Caco-2 (cell line): ENCODE measurements around the gene KIAA1614. TPM values are rescaled to one million over a fixed set of nuclear protein-coding genes. Genes with fewer than 3 reads are reported as not detected.

ENCODE experiments used
- BruUV-seq: library from RNA; stranded (reverse); fragments of 400-500 nt; replicated peaks from 2 replicates; lab custom pipeline; 2021; lab: Mats Ljungman, UMichigan
- CTCF ChIA-PET: fragments of 300-600 bp; sonication (Branson Sonifier 250); formaldehyde crosslinking; loops from one replicate; lab custom pipeline; 2022; ENCODE audit warnings: antibody characterized with exemption; lab: Charles Lee
- POLR2A ChIA-PET: fragments of 300-600 bp; sonication (Branson Sonifier 250); formaldehyde crosslinking; loops from one replicate; lab custom pipeline; 2022; ENCODE audit warnings: antibody characterized with exemption; lab: Charles Lee
- DNase-seq, 2 experiments: peaks; one replicate each; pipeline versions ENCODE4 v3.0.0 to v3.0.0-alpha.2; 2020 to 2022
- H3K27me3 ChIP-seq: replicated peaks from 2 replicates; pipeline ENCODE4 v1.6.0; 2011; ENCODE audit warnings: low read length; ENCODE audit not compliant: control insufficient read depth, insufficient read depth
- H3K36me3 ChIP-seq: 2 replicates; pipeline ENCODE4 v1.5.1; 2011; ENCODE audit warnings: low read length; ENCODE audit not compliant: control insufficient read depth, insufficient read depth
- H3K4me1 ChIP-seq: fragments of 250-450 bp; sonication (Bioruptor Pico); 2 replicates; pipeline ENCODE4 v1.5.1; 2020; ENCODE audit warnings: mild to moderate bottlenecking
- H3K4me3 ChIP-seq: 2 replicates; pipeline ENCODE4 v1.5.1; 2011; ENCODE audit warnings: low read depth, mild to moderate bottlenecking, control low read depth, low read length
- H3K9me3 ChIP-seq: fragments of 250-450 bp; sonication (Bioruptor Pico); 2 replicates; pipeline ENCODE4 v1.5.1; 2020; ENCODE audit warnings: mild to moderate bottlenecking, moderate library complexity
- H3K27ac Mint-ChIP-seq: one replicate; pipeline ENCODE4 v1.8.0; 2022; ENCODE audit warnings: mixed read lengths; ENCODE audit not compliant: unreplicated experiment
- H3K27me3 Mint-ChIP-seq: one replicate; pipeline ENCODE4 v1.8.0; 2022; ENCODE audit warnings: mixed read lengths; ENCODE audit not compliant: insufficient read depth, unreplicated experiment
- H3K36me3 Mint-ChIP-seq: one replicate; pipeline ENCODE4 v1.8.0; 2022; ENCODE audit warnings: mild to moderate bottlenecking, mixed read lengths; ENCODE audit not compliant: insufficient read depth, unreplicated experiment
- H3K4me1 Mint-ChIP-seq: one replicate; pipeline ENCODE4 v1.8.0; 2022; ENCODE audit warnings: low read depth, mixed read lengths; ENCODE audit not compliant: unreplicated experiment
- H3K4me3 Mint-ChIP-seq: one replicate; pipeline ENCODE4 v1.8.0; 2022; ENCODE audit warnings: mild to moderate bottlenecking, moderate library complexity, mixed read lengths; ENCODE audit not compliant: unreplicated experiment
- H3K9me3 Mint-ChIP-seq: one replicate; pipeline ENCODE4 v1.8.0; 2022; ENCODE audit warnings: mixed read lengths; ENCODE audit not compliant: unreplicated experiment
- CTCF ChIP-seq, 2 experiments: fragments of 200-600 bp in 1 of 2; IDR thresholded peaks; 1 replicate in 1 of 2; 2 replicates in 1 of 2; pipeline versions ENCODE4 v1.5.1 to v1.8.0; 2011 to 2022; ENCODE audit warnings: antibody characterized with exemption in 1 of 2, control low read depth in 1 of 2, inconsistent platforms in 1 of 2, low read depth in 1 of 2, low read length in 1 of 2, mild to moderate bottlenecking in 1 of 2, moderate library complexity in 1 of 2; ENCODE audit not compliant: insufficient read depth in 1 of 2, severe bottlenecking in 1 of 2, unreplicated experiment in 1 of 2
- intact Hi-C: fragments of 100-400 bp; cut with micrococcal nuclease; formaldehyde crosslinking; loops from one replicate; pipeline ENCODE4 v1.10.0; 2022; ENCODE audit not compliant: unreplicated experiment
- total RNA-seq: library from RNA; stranded (reverse); gene quantifications from 2 replicates; pipeline ENCODE4 v1.2.3, GENCODE V29; 2022

KIAA1614 gene
- total RNA-seq, 1 experiment from 2014 or later, result 0.29 TPM

GRCh38 chr1:180946056-180946455 lies 33.4 kb downstream of the KIAA1614 start:
- ChIA-PET CTCF (interaction anchor here (0.6 kb wide), 1 partner anchor 53 kb away, joined by 3 read pairs; no protein-coding TSS in a partner anchor), POLR2A (no interaction called here)
- Histone ChIP-seq H3K4me1 (no peaks in the 10 kb centered on the region), H3K4me3 (no peak overlapping the region), H3K36me3 (no peaks in the 10 kb centered on the region), H3K27me3 (no peaks in the 10 kb centered on the region), H3K9me3 (no peaks in the 10 kb centered on the region)
- Mint-ChIP-seq H3K4me3 (no peak overlapping the region), H3K36me3 (no peaks in the 10 kb centered on the region), H3K9me3 (peaks cover 10% of the 10 kb centered on the region), H3K27ac (no peak overlapping the region), H3K27me3 (no peaks in the 10 kb centered on the region), H3K4me1 (no peaks in the 10 kb centered on the region)
- no TSS peak for BruUV-seq
- DNase-seq, result no peak
- TF ChIP-seq CTCF (IDR thresholded peaks at IDR 0.05; ENCODE audit: insufficient read depth in 1 of 2, low read depth in 1 of 2, low read length in 1 of 2, severe bottlenecking in 1 of 2, unreplicated experiment in 1 of 2), result no peak
- intact Hi-C loops, result no loop called here

GRCh38 chr1:180946541-180947498 lies 34.1 kb downstream of the KIAA1614 start:
- intact Hi-C loops, result no loop called here
- BruUV-seq, result no TSS peak
- H3K4me1 Mint-ChIP-seq, result no peaks in the 10 kb centered on the region
- Histone ChIP-seq H3K36me3 (no peaks in the 10 kb centered on the region), H3K4me1 (no peaks in the 10 kb centered on the region), H3K27me3 (no peaks in the 10 kb centered on the region), H3K4me3 (no peak overlapping the region), H3K9me3 (no peaks in the 10 kb centered on the region)
- ChIA-PET CTCF (interaction anchor here (0.6 kb wide), 1 partner anchor 434 kb away, joined by 3 read pairs; no protein-coding TSS in a partner anchor), POLR2A (no interaction called here)
- no peak for TF ChIP-seq CTCF (IDR thresholded peaks at IDR 0.05; ENCODE audit: insufficient read depth in 1 of 2, low read depth in 1 of 2, low read length in 1 of 2, severe bottlenecking in 1 of 2, unreplicated experiment in 1 of 2)
- peaks cover 10% of the 10 kb centered on the region for H3K9me3 Mint-ChIP-seq
- H3K4me3 Mint-ChIP-seq, result no peak overlapping the region
- no peak for DNase-seq
- no peaks in the 10 kb centered on the region for H3K36me3 Mint-ChIP-seq
- no peaks in the 10 kb centered on the region for H3K27me3 Mint-ChIP-seq
- no peak overlapping the region for H3K27ac Mint-ChIP-seq

- Histone ChIP-seq H3K36me3 (no peaks in the 10 kb centered on the region), H3K4me1 (no peaks in the 10 kb centered on the region), H3K27me3 (no peaks in the 10 kb centered on the region), H3K9me3 (no peaks in the 10 kb centered on the region), H3K4me3 (no peak overlapping the region)
- no peak for TF ChIP-seq CTCF (IDR thresholded peaks at IDR 0.05; ENCODE audit: insufficient read depth in 1 of 2, low read depth in 1 of 2, low read length in 1 of 2, severe bottlenecking in 1 of 2, unreplicated experiment in 1 of 2)
- intact Hi-C loops, result no loop called here
- BruUV-seq, result no TSS peak
- H3K4me1 Mint-ChIP-seq, result no peaks in the 10 kb centered on the region
- CTCF ChIA-PET, result interaction anchor here (0.6 kb wide), 1 partner anchor 435 kb away, joined by 3 read pairs; no protein-coding TSS in a partner anchor
- no peaks in the 10 kb centered on the region for H3K27me3 Mint-ChIP-seq
- no peak overlapping the region for H3K27ac Mint-ChIP-seq
- peaks cover 10% of the 10 kb centered on the region for H3K9me3 Mint-ChIP-seq
- DNase-seq, result no peak
- no peaks in the 10 kb centered on the region for H3K36me3 Mint-ChIP-seq
- H3K4me3 Mint-ChIP-seq, result no peak overlapping the region
- POLR2A ChIA-PET, result no interaction called here
Observed at GRCh38 chr1:180947499-180947885, 34.8 kb downstream of the KIAA1614 start.
